ENCODE results near the gene NEK9. TPM values are rescaled to one million over a fixed set of nuclear protein-coding genes. Genes with fewer than 3 reads are reported as not detected.
A peak's percentile ranks its signal among the peaks of the same experiment; 100 is the strongest.

The NEK9 gene
- total RNA-seq, 1 donor from 2014 or later, result 74.3 TPM

DNA sequence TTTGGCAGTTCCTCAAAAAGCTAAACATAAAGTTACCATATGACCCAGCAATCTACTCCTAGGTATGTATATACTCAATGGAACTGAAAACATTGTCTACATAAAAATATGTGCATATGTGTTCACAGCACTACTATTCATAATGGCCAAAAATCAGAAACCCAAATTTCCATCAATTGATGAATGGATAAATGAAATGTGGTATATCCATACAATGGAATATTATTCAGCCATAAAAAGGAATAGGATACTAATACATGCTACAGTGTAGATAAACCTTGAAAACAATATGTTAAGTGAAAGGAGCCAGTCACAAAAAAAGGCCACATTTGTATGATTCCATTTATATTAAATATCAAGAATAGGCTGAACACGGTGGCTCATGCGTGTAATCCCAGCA is 66.4 kb downstream of the NEK9 start:
- Mint-ChIP-seq H3K4me1 (ENCODE audit: unreplicated experiment) (peaks cover 10% of the 10 kb centered on the region), H3K9me3 (ENCODE audit: unreplicated experiment) (no peaks in the 10 kb centered on the region), H3K27me3 (ENCODE audit: unreplicated experiment) (no peaks in the 10 kb centered on the region), H3K4me3 (ENCODE audit: unreplicated experiment) (no peak overlapping the region), H3K27ac (ENCODE audit: unreplicated experiment) (no peak overlapping the region), H3K36me3 (ENCODE audit: low read depth, unreplicated experiment) (no peaks in the 10 kb centered on the region)
- DNase-seq (ENCODE audit: low spot score), result no peak
- TF ChIP-seq, protein P1, sequence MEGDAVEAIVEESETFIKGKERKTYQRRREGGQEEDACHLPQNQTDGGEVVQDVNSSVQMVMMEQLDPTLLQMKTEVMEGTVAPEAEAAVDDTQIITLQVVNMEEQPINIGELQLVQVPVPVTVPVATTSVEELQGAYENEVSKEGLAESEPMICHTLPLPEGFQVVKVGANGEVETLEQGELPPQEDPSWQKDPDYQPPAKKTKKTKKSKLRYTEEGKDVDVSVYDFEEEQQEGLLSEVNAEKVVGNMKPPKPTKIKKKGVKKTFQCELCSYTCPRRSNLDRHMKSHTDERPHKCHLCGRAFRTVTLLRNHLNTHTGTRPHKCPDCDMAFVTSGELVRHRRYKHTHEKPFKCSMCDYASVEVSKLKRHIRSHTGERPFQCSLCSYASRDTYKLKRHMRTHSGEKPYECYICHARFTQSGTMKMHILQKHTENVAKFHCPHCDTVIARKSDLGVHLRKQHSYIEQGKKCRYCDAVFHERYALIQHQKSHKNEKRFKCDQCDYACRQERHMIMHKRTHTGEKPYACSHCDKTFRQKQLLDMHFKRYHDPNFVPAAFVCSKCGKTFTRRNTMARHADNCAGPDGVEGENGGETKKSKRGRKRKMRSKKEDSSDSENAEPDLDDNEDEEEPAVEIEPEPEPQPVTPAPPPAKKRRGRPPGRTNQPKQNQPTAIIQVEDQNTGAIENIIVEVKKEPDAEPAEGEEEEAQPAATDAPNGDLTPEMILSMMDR (IDR thresholded peaks at IDR 0.05; ENCODE audit: unreplicated experiment), result no peak

DNA sequence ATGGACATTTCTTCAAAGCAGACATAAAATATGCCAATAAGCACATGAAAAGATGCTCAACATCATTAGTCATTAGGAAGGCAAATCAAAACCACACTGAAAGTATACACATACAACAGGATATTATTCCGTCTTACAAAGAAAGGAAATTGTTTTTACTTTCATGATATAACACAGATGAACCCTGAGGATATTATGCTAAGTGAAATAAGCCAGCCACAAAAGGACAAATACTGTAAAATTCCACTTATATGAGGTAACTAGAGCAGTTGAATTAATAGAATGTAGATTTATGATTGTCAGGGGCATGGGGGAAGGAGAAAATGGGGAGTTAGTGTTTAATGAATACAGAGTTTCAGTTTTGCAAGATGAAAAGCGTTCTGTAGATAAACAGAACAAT is 67.2 kb downstream of the NEK9 start:
- Mint-ChIP-seq H3K4me3 (ENCODE audit: unreplicated experiment) (no peak overlapping the region), H3K27me3 (ENCODE audit: unreplicated experiment) (no peaks in the 10 kb centered on the region), H3K27ac (ENCODE audit: unreplicated experiment) (no peak overlapping the region), H3K36me3 (ENCODE audit: low read depth, unreplicated experiment) (no peaks in the 10 kb centered on the region), H3K4me1 (ENCODE audit: unreplicated experiment) (peaks cover 10% of the 10 kb centered on the region), H3K9me3 (ENCODE audit: unreplicated experiment) (no peaks in the 10 kb centered on the region)
- DNase-seq (ENCODE audit: low spot score), result no peak
- TF ChIP-seq, protein P1 (IDR thresholded peaks at IDR 0.05; ENCODE audit: unreplicated experiment), result no peak

DNA sequence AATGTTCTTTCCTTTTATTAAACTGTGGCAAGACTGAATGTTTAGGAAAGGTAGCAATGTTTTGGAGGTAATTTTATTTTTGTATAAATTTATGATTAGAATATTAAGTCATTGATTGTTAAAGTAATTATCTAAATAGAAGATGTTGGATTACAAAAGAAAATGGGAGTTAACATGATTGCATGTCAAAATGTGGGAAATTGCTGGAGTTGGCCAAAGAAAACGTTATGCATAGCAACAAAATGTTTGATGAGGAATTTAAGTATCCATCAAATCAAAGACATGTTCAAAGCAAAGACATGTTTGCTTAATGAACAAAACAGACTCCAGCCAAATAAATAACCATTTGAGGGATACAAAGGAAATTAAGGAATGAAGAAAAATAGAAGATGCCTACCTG is 72.4 kb downstream of the NEK9 start:
- DNase-seq (ENCODE audit: low spot score), result no peak
- TF ChIP-seq, protein P1 (IDR thresholded peaks at IDR 0.05; ENCODE audit: unreplicated experiment), result no peak
- Mint-ChIP-seq H3K36me3 (ENCODE audit: low read depth, unreplicated experiment) (no peaks in the 10 kb centered on the region), H3K4me3 (ENCODE audit: unreplicated experiment) (no peak overlapping the region), H3K4me1 (ENCODE audit: unreplicated experiment) (peaks cover 5% of the 10 kb centered on the region), H3K27me3 (ENCODE audit: unreplicated experiment) (peaks cover 3% of the 10 kb centered on the region), H3K27ac (ENCODE audit: unreplicated experiment) (no peak overlapping the region), H3K9me3 (ENCODE audit: unreplicated experiment) (no peaks in the 10 kb centered on the region)

DNA sequence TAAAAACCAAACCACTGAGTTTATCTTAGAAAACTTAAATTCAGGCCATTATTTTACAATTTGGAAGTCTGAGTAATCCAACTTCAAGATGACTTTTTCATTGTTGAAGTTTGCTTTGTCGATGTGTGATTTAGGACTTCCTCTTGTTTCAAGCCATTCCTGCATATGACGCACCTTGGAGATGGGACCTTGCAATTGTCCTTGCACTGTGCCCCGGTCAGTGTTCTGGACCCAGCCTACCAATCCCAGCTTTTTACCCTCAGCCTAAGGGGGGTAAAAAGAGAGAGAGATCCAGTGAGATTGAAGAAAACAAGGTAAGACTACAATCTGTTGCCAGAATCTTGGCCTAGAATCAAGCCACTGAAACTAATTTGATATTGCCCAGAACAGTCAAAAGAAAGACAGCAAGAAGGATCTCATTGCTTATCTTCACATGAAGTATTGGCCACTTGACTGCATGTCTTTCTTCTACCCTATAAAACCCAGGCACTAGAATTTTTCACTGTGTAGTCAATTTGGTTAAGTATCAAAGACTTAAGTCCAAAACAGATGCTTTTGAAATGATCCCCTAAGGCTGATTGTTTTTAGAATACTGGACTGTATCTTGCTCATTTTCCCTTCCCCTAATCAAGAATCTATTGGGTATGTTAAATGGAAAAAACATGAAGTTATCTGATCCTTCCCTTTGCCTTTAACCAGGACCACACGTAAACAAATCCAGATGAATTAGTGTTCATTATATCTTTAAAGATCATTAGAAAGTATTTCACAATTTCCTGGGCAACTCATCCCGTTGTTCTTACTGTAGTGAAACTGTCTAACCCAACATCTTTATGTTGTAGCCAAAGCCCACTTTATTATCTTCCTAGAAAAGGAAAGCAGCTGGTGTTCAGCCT is 73.2 kb downstream of the NEK9 start:
- Mint-ChIP-seq H3K36me3 (ENCODE audit: low read depth, unreplicated experiment) (no peaks in the 10 kb centered on the region), H3K4me3 (ENCODE audit: unreplicated experiment) (no peak overlapping the region), H3K27ac (ENCODE audit: unreplicated experiment) (peak overlapping the region; percentile 16), H3K9me3 (ENCODE audit: unreplicated experiment) (no peaks in the 10 kb centered on the region), H3K4me1 (ENCODE audit: unreplicated experiment) (peaks cover 5% of the 10 kb centered on the region), H3K27me3 (ENCODE audit: unreplicated experiment) (peaks cover 3% of the 10 kb centered on the region)
- TF ChIP-seq, protein P1 (IDR thresholded peaks at IDR 0.05; ENCODE audit: unreplicated experiment), result no peak
- DNase-seq (ENCODE audit: low spot score), result no peak

DNA sequence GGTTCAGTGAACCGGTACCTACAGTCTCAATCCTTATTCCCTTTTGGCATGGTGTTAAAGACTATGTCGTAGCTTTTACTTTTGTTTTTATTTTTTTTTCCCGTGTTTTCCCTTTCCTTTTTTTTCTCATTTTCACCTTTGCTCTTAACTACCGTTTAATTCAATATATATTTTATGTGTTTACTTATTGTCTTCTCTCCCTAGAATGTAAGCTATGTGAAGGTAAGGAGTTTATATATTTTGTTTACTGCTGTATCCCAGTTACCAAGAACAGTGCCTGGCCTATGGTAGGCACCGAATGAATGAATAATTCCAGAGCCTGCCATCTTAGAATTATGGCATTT is 75.3 kb downstream of the NEK9 start:
- Mint-ChIP-seq H3K27me3 (ENCODE audit: unreplicated experiment) (peaks cover 3% of the 10 kb centered on the region), H3K9me3 (ENCODE audit: unreplicated experiment) (no peaks in the 10 kb centered on the region), H3K27ac (ENCODE audit: unreplicated experiment) (peak overlapping the region; percentile 88), H3K4me1 (ENCODE audit: unreplicated experiment) (peaks cover 5% of the 10 kb centered on the region), H3K36me3 (ENCODE audit: low read depth, unreplicated experiment) (no peaks in the 10 kb centered on the region), H3K4me3 (ENCODE audit: unreplicated experiment) (peak overlapping the region; percentile 93)
- no peak for DNase-seq (ENCODE audit: low spot score)
- TF ChIP-seq, protein P1 (IDR thresholded peaks at IDR 0.05; ENCODE audit: unreplicated experiment), result no peak

Data from endothelial cell (in vitro differentiated cells).